ENCODE measurements around the gene ATP8A2.
"Not testable (repeated sequence)": the region's sequence is repeated elsewhere in the genome, so short reads cannot be mapped to it uniquely, and the experiment has no call there.

ATP8A2 gene

GRCh38 chr13:25784119-25784518, 412.3 kb downstream of the ATP8A2 start:
- TF ChIP-seq, protein P1, sequence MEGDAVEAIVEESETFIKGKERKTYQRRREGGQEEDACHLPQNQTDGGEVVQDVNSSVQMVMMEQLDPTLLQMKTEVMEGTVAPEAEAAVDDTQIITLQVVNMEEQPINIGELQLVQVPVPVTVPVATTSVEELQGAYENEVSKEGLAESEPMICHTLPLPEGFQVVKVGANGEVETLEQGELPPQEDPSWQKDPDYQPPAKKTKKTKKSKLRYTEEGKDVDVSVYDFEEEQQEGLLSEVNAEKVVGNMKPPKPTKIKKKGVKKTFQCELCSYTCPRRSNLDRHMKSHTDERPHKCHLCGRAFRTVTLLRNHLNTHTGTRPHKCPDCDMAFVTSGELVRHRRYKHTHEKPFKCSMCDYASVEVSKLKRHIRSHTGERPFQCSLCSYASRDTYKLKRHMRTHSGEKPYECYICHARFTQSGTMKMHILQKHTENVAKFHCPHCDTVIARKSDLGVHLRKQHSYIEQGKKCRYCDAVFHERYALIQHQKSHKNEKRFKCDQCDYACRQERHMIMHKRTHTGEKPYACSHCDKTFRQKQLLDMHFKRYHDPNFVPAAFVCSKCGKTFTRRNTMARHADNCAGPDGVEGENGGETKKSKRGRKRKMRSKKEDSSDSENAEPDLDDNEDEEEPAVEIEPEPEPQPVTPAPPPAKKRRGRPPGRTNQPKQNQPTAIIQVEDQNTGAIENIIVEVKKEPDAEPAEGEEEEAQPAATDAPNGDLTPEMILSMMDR (IDR thresholded peaks at IDR 0.05; ENCODE audit: low read depth, low read length, missing control alignments): no peak
- no peak for DNase-seq (ENCODE audit: extremely low read depth, low read depth)
- no peak overlapping the region for H3K4me3 ChIP-seq (replicated peaks; ENCODE audit: low read depth, low read length)

GRCh38 chr13:25790137-25790536, 418.4 kb downstream of the ATP8A2 start:
- DNase-seq (ENCODE audit: extremely low read depth, low read depth); H3K4me3 ChIP-seq (replicated peaks; ENCODE audit: low read depth, low read length): not testable (repeated sequence)

GRCh38 chr13:25795277-25795676, 423.5 kb downstream of the ATP8A2 start:
- no peak overlapping the region for H3K4me3 ChIP-seq (replicated peaks; ENCODE audit: low read depth, low read length)
- DNase-seq (ENCODE audit: extremely low read depth, low read depth): no peak
- TF ChIP-seq, protein P1 (IDR thresholded peaks at IDR 0.05; ENCODE audit: low read depth, low read length, missing control alignments): no peak

DNA sequence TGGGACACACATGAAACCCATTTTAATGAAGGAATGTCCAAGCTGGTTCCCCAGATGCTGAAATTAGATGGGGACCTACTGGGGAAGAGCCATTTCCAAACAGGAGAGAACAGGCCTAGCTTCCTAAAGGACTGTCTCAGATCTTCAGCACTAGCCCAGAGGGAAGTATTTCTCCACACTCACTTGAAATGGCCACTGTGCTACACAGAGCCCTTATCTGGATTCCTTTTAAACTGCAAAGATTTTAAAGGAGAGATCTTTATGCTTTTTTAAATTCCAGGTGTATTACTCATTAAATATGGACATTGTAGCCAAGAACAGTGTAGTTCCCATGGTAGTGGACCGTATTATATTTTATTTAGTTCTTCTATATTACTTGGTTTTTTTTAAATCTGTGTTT, 424.7 kb downstream of the ATP8A2 start:
- DNase-seq (ENCODE audit: extremely low read depth, low read depth): no peak
- TF ChIP-seq, protein P1 (IDR thresholded peaks at IDR 0.05; ENCODE audit: low read depth, low read length, missing control alignments): no peak

GRCh38 chr13:25798998-25799397, 427.2 kb downstream of the ATP8A2 start:
- DNase-seq (ENCODE audit: extremely low read depth, low read depth): no peak
- no peak overlapping the region for H3K4me3 ChIP-seq (replicated peaks; ENCODE audit: low read depth, low read length)
- TF ChIP-seq, protein P1 (IDR thresholded peaks at IDR 0.05; ENCODE audit: low read depth, low read length, missing control alignments): no peak

More for the DNA sequence above, 424.7 kb downstream of the ATP8A2 start:
- no peak overlapping the region for H3K4me3 ChIP-seq (replicated peaks; ENCODE audit: low read depth, low read length)

DNA sequence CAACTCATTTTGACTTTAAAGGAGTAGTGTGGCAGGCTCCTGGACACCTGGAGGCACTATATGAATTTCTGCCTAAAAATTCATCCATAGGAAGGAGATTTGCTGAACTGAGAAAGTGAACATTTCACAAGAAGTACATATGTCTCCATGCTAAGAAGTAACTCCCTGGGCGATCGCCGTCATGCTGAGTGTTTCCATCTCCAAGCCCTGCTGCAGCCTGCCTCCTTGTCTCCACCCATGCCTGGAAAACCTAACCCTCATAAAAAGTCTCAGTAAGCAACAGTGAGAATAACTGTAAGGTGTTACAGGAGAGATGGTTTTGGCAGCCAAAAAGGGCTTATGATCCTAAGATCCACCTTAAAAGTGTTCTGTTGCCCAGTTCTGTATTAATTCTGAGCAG, 428.7 kb downstream of the ATP8A2 start:
- TF ChIP-seq, protein P1 (IDR thresholded peaks at IDR 0.05; ENCODE audit: low read depth, low read length, missing control alignments): no peak
- no peak for DNase-seq (ENCODE audit: extremely low read depth, low read depth)
- no peak overlapping the region for H3K4me3 ChIP-seq (replicated peaks; ENCODE audit: low read depth, low read length)

DNA sequence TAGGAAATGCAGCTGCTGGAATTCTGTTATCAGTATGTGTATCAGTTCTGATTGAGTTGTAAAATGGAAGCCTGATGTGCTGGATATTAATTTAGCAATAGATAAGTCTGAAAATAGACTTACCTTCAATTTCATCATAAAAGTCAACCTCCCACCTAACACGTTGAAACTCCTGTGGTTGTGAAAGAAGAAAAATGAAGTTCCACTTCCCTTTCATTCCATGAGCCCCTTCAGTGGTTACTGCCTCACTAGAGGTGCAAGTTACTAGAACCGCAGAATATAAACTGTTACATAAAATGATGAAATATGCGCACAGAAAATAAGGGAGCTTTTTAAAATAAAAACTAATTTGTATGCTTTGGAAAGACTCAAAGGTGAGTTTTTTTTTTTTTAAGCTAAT, 430.8 kb downstream of the ATP8A2 start:
- no peak for DNase-seq (ENCODE audit: extremely low read depth, low read depth)
- no peak overlapping the region for H3K4me3 ChIP-seq (replicated peaks; ENCODE audit: low read depth, low read length)
- TF ChIP-seq, protein P1 (IDR thresholded peaks at IDR 0.05; ENCODE audit: low read depth, low read length, missing control alignments): no peak

Measured in HFF-Myc (cell line).